SK-N-SH (cell line): ENCODE results near the gene ATP6V0A1. TPM values are rescaled to one million over a fixed set of nuclear protein-coding genes. Genes with fewer than 3 reads are reported as not detected.

ENCODE experiments used
- CTCF ChIA-PET: fragments of 300-600, 350-600 bp; formaldehyde crosslinking; extraction: SDS; loops from one replicate; lab custom pipeline; 2021; lab: Yijun Ruan, JAX
- POLR2A ChIA-PET: fragments of 350-600 bp; sonication (Branson Sonifier 250); formaldehyde crosslinking; extraction: SDS; loops from one replicate; lab custom pipeline; 2020; ENCODE audit warnings: antibody characterized with exemption, inconsistent platforms; lab: Yijun Ruan, JAX
- DNase-seq: peaks from one replicate; pipeline ENCODE4 v3.0.0; 2012
- H2AFZ ChIP-seq: fragments of 200-600 bp; sonication (generic); 2 replicates; pipeline ENCODE4 v1.8.1; 2016; ENCODE audit warnings: antibody characterized with exemption, mild to moderate bottlenecking, low read depth
- H3F3A ChIP-seq: fragments of 200-600 bp; sonication (generic); replicated peaks from 2 replicates; pipeline ENCODE3; 2016; ENCODE audit warnings: antibody characterized with exemption, mild to moderate bottlenecking; ENCODE audit not compliant: insufficient read depth
- H3K27ac ChIP-seq, 2 experiments: fragments of 200-500 bp in 1 of 2; fragments of 200-600 bp in 1 of 2; sonication (Bioruptor generic) in 1 of 2; sonication (generic), shearing (Covaris generic) in 1 of 2; 2 replicates each; pipeline versions ENCODE4 v1.5.1 to v1.6.1; 2014 to 2016; ENCODE audit warnings: low read depth in 2 of 2, inconsistent platforms in 1 of 2, low read length in 1 of 2, mild to moderate bottlenecking in 1 of 2, mixed read lengths in 1 of 2
- H3K27me3 ChIP-seq: fragments of 200-600 bp; sonication (generic), shearing (Covaris generic); 2 replicates; pipeline ENCODE4 v1.6.1; 2016; ENCODE audit warnings: mixed run types; ENCODE audit not compliant: insufficient read depth
- H3K36me3 ChIP-seq, 2 experiments: fragments of 200-500 bp in 1 of 2; fragments of 200-600 bp in 1 of 2; sonication (Bioruptor generic) in 1 of 2; sonication (generic) in 1 of 2; replicated peaks in 1 of 2; 2 replicates each; pipeline versions ENCODE3 to v1.5.1; 2014 to 2016; ENCODE audit warnings: low read length in 1 of 2, mild to moderate bottlenecking in 1 of 2; ENCODE audit not compliant: insufficient read depth in 2 of 2, control insufficient read depth in 1 of 2
- H3K4me1 ChIP-seq, 2 experiments: fragments of 200-500 bp in 1 of 2; fragments of 200-600 bp in 1 of 2; sonication (Bioruptor generic) in 1 of 2; sonication (generic), shearing (Covaris generic) in 1 of 2; 2 replicates each; pipeline versions ENCODE4 v1.5.1 to v1.6.1; 2014 to 2016; ENCODE audit warnings: low read depth in 1 of 2, low read length in 1 of 2, mixed run types in 1 of 2; ENCODE audit not compliant: insufficient read depth in 2 of 2, control insufficient read depth in 1 of 2
- H3K4me2 ChIP-seq: fragments of 200-600 bp; sonication (generic), shearing (Covaris generic); 2 replicates; pipeline ENCODE4 v1.6.1; 2017; ENCODE audit warnings: mixed run types
- H3K4me3 ChIP-seq, 2 experiments: fragments of 200-500 bp in 1 of 2; fragments of 200-600 bp in 1 of 2; sonication (Bioruptor generic) in 1 of 2; sonication (generic), shearing (Covaris generic) in 1 of 2; 2 replicates each; pipeline versions ENCODE4 v1.5.1 to v1.8.1; 2014 to 2016; ENCODE audit warnings: low read depth in 2 of 2, inconsistent platforms in 1 of 2, low read length in 1 of 2, mild to moderate bottlenecking in 1 of 2, mixed read lengths in 1 of 2, moderate library complexity in 1 of 2
- H3K79me2 ChIP-seq: fragments of 200-600 bp; sonication (generic); 2 replicates; pipeline ENCODE4 v1.8.1; 2017; ENCODE audit warnings: mild to moderate bottlenecking; ENCODE audit not compliant: insufficient read depth
- H3K9ac ChIP-seq: fragments of 200-600 bp; sonication (generic); 2 replicates; pipeline ENCODE4 v1.6.1; 2017; ENCODE audit warnings: mixed run types
- H3K9me2 ChIP-seq: fragments of 200-600 bp; sonication (generic); 2 replicates; pipeline ENCODE4 v1.6.1; 2017; ENCODE audit warnings: mixed run types
- H3K9me3 ChIP-seq: fragments of 200-600 bp; sonication (generic); 2 replicates; pipeline ENCODE4 v1.6.1; 2017; ENCODE audit warnings: mixed run types, mild to moderate bottlenecking, moderate library complexity
- H4K20me1 ChIP-seq: fragments of 200-600 bp; sonication (generic); 2 replicates; pipeline ENCODE4 v1.6.1; 2017; ENCODE audit warnings: mild to moderate bottlenecking, mixed run types; ENCODE audit not compliant: insufficient read depth
- CHD2 ChIP-seq: fragments of 150-350 bp; IDR thresholded peaks from 2 replicates; pipeline ENCODE4 v1.6.1; 2018; ENCODE audit warnings: low read length; ENCODE audit not compliant: partially characterized antibody
- EP300 ChIP-seq, 2 experiments: IDR thresholded peaks; 2 replicates each; pipeline versions ENCODE4 v1.4.0 to v1.6.1; 2012; ENCODE audit warnings: borderline replicate concordance in 1 of 2, low read depth in 1 of 2, low read length in 1 of 2
- FOXM1 ChIP-seq: IDR thresholded peaks from 2 replicates; pipeline ENCODE4 v1.4.0; 2012; ENCODE audit warnings: low read depth, mild to moderate bottlenecking
- GATA2 ChIP-seq: sonication (generic); formaldehyde crosslinking; IDR thresholded peaks from 2 replicates; pipeline ENCODE4 v1.5.0; 2020; ENCODE audit warnings: mild to moderate bottlenecking, missing genetic modification reagents
- MXI1 ChIP-seq: IDR thresholded peaks from 2 replicates; pipeline ENCODE4 v1.6.1; 2012; ENCODE audit warnings: mild to moderate bottlenecking, low read depth, low read length, improper control_type of control experiment
- NFIC ChIP-seq: IDR thresholded peaks from 2 replicates; pipeline ENCODE4 v1.4.0; 2012; ENCODE audit warnings: borderline replicate concordance
- TCF12 ChIP-seq: IDR thresholded peaks from 2 replicates; pipeline ENCODE4 v1.4.0; 2012
- ZBTB33 ChIP-seq: IDR thresholded peaks from 2 replicates; pipeline ENCODE4 v1.4.0; 2012; ENCODE audit warnings: low read depth, borderline replicate concordance
- WGBS: methylation state at CpG from one replicate; pipeline ENCODE4 v1.1.6; 2017; ENCODE audit warnings: low lambda C conversion rate; 5-methylcytosine and 5-hydroxymethylcytosine counted together
- polyA plus RNA-seq, 3 experiments: library from polyadenylated mRNA; depleted of rRNA; stranded (reverse); fragments of >200 nt; gene quantifications; 2 replicates each; pipeline ENCODE4 v1.2.3, GENCODE V29; 2012
- TF ChIP-seq, protein P1 (sequence below): fragments of 150-350 bp; IDR thresholded peaks from 2 replicates; pipeline ENCODE4 v1.6.1; 2016; ENCODE audit warnings: mild to moderate bottlenecking, low read depth, low read length

The ATP6V0A1 gene
- polyA plus RNA-seq, 1 of the 3 experiments (the other 2 are of a cell fraction): 31.7 TPM

GRCh38 chr17:42485680-42486079 is 27.0 kb downstream of the ATP6V0A1 start:
- Histone ChIP-seq H3K9me3 (no peaks in the 10 kb centered on the region), H2AFZ (no peak overlapping the region), H3K27me3 (no peaks in the 10 kb centered on the region), H3K79me2 (no peaks in the 10 kb centered on the region), H3K9ac (no peak overlapping the region), H3K27ac (no peak overlapping the region), H3K4me2 (no peak overlapping the region), H3K9me2 (no peaks in the 10 kb centered on the region), H3F3A (peaks cover 3% of the 10 kb centered on the region), H3K4me3 (no peak overlapping the region), H3K4me1 (no peaks in the 10 kb centered on the region), H3K36me3 (peaks cover 42 to 59% of the 10 kb centered on the region in 2 experiments), H4K20me1 (no peaks in the 10 kb centered on the region)
- POLR2A ChIA-PET: no interaction called here
- CTCF ChIA-PET: interaction anchor here (0.7 to 1.8 kb wide), 2 partner anchors 32 to 42 kb away, joined by 3 to 4 read pairs; no protein-coding TSS in a partner anchor
- no peak for DNase-seq
- TF ChIP-seq GATA2 (CRISPR knock-in tag): no peak
- TF ChIP-seq EP300 (IDR thresholded peaks at IDR 0.05; ENCODE audit: borderline replicate concordance in 1 of 2, low read depth in 1 of 2, low read length in 1 of 2): no peak
- TF ChIP-seq NFIC: no peak
- TF ChIP-seq TCF12: no peak
- no peak for TF ChIP-seq CHD2
- TF ChIP-seq FOXM1: no peak

GRCh38 chr17:42488032-42488431 is 29.4 kb downstream of the ATP6V0A1 start:
- Histone ChIP-seq H3K79me2 (no peaks in the 10 kb centered on the region), H4K20me1 (no peaks in the 10 kb centered on the region), H3K4me3 (no peak overlapping the region), H3K4me1 (no peaks in the 10 kb centered on the region), H3K9ac (no peak overlapping the region), H3K27me3 (no peaks in the 10 kb centered on the region), H3K27ac (no peak overlapping the region), H3K4me2 (no peak overlapping the region), H3K9me2 (no peaks in the 10 kb centered on the region), H3K9me3 (no peaks in the 10 kb centered on the region), H3F3A (no peaks in the 10 kb centered on the region), H2AFZ (no peak overlapping the region), H3K36me3 (peaks cover 43 to 54% of the 10 kb centered on the region in 2 experiments)
- 63% methylated on average over 1 of the region's 1 CpG for WGBS
- ChIA-PET POLR2A (no interaction called here), CTCF (interaction anchor here (1.1 kb wide), 1 partner anchor 33 kb away, joined by 3 read pairs; no protein-coding TSS in a partner anchor)
- no peak for DNase-seq
- TF ChIP-seq ZBTB33 (no peak), TCF12 (no peak), MXI1 (no peak)
- TF ChIP-seq, protein P1, sequence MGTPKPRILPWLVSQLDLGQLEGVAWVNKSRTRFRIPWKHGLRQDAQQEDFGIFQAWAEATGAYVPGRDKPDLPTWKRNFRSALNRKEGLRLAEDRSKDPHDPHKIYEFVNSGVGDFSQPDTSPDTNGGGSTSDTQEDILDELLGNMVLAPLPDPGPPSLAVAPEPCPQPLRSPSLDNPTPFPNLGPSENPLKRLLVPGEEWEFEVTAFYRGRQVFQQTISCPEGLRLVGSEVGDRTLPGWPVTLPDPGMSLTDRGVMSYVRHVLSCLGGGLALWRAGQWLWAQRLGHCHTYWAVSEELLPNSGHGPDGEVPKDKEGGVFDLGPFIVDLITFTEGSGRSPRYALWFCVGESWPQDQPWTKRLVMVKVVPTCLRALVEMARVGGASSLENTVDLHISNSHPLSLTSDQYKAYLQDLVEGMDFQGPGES: no peak
